ENCODE results near the gene PIK3IP1.

DNA sequence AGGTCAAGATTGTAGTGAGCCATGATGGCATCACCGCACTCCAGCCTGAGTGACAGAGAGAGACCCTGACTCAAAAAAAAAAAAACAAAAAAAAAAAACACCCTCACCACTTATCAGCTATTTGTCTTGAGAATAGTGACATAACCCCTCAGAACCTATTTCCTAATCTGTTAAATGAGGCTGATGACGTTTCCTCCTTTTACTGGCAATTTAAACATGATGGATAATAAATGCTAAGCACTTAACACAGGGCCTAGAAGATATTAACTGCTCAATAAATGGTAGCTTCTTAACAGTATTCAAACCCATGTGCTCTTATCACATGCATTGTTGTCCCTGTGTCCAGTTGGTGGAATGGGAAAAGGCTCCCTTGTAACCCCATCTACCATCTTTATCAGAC lies 45.6 kb downstream of the PIK3IP1 start:
- TF ChIP-seq, protein P1, sequence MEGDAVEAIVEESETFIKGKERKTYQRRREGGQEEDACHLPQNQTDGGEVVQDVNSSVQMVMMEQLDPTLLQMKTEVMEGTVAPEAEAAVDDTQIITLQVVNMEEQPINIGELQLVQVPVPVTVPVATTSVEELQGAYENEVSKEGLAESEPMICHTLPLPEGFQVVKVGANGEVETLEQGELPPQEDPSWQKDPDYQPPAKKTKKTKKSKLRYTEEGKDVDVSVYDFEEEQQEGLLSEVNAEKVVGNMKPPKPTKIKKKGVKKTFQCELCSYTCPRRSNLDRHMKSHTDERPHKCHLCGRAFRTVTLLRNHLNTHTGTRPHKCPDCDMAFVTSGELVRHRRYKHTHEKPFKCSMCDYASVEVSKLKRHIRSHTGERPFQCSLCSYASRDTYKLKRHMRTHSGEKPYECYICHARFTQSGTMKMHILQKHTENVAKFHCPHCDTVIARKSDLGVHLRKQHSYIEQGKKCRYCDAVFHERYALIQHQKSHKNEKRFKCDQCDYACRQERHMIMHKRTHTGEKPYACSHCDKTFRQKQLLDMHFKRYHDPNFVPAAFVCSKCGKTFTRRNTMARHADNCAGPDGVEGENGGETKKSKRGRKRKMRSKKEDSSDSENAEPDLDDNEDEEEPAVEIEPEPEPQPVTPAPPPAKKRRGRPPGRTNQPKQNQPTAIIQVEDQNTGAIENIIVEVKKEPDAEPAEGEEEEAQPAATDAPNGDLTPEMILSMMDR (IDR thresholded peaks at IDR 0.05), result no peak
- TF ChIP-seq EP300 (IDR thresholded peaks at IDR 0.05) (no peak), POLR2AphosphoS5 (IDR thresholded peaks at IDR 0.05) (no peak), POLR2A (IDR thresholded peaks at IDR 0.05) (no peak)
